HG03175 (cell line): Measurements from ENCODE around the gene CTIF.

ENCODE experiments used
- ATAC-seq: cut with Tn5 transposase; IDR thresholded peaks from one replicate; pipeline ENCODE4 v1.9.1; 2021; ENCODE audit warnings: mild to moderate bottlenecking, moderate library complexity; ENCODE audit not compliant: unreplicated experiment

CTIF gene

DNA sequence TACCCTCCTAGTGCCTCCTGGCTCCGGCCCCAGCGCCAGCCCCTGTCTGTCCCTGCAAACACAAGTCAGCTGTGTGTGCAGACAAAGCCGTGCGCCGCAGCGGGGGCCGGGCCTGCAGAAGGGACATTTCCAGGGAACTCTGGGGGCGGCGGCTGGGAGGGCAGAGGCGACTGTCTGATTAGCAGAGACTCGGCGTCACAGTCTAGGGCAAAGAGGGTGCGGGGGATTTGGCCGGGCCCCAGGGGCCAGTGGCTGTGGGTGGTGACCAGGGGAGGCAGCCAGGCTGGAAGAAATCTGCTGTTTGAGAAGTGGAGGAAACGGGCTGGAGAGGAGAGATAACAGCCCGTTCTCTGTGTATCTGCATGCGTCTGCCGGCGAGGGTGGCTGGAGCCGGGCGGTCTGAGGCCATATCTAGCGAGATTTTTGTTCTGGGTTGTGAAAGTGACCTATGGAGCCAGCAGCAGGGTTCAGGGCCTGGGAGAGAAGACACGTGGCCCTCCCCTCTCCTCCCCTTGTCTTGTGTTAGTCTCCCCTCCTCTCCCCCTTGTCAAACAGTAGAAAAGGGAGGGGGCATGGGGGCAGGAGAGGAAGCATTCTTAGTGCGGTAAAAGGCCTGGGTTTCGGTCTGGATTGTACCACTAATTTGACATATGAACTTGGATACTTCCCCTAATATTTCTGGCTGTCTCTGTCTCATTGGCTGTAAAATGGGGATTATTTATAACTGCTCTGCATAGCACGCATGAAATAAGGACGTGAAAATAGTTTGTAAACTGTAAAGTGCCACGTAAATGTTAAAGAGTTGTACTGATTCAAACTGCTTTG is 242.5 kb downstream of the CTIF start:
- ATAC-seq, result no peak

DNA sequence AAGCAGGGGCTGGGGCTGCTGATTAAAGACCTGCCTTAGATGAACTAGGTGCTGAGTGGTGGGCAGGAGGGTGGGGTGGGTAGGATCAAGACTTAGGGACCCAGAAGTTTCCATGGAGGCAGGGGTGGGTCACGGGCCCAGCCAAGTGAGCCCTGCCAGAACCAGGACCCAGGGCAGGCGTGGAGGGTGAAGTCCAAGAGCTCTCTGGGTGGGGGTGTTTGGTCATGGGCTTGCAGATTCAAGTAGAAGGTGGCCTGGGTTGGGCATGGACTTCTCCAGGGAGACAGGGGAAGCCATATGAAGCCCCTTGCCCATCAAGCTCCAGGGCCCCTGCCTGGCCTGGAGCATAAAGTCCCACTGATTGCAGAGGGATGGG is 243.1 kb downstream of the CTIF start:
- ATAC-seq, result no peak

DNA sequence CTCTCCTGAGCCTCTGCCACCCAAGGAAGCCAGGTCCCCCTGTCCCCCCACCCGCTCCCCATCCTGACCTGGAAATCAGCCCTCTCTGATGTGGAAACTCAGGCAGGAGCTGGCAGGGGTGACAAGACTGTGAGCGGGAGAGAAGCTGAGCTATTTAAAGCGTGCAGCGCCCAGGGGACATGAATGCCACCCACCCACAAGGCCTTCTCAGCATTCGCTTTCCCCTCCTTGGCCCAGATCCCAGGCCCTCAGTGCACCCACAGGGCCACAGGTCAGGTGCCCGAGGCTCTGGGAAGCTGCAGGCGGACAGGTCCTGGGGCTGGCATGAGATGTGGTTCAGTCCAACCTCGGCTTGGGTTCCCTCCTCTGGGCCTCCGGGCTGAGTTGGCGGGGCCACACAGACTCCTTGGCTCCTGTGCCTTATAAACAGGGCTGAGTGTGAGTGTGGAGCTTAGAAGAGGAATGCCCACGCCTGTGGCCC is 243.6 kb downstream of the CTIF start:
- no peak for ATAC-seq

DNA sequence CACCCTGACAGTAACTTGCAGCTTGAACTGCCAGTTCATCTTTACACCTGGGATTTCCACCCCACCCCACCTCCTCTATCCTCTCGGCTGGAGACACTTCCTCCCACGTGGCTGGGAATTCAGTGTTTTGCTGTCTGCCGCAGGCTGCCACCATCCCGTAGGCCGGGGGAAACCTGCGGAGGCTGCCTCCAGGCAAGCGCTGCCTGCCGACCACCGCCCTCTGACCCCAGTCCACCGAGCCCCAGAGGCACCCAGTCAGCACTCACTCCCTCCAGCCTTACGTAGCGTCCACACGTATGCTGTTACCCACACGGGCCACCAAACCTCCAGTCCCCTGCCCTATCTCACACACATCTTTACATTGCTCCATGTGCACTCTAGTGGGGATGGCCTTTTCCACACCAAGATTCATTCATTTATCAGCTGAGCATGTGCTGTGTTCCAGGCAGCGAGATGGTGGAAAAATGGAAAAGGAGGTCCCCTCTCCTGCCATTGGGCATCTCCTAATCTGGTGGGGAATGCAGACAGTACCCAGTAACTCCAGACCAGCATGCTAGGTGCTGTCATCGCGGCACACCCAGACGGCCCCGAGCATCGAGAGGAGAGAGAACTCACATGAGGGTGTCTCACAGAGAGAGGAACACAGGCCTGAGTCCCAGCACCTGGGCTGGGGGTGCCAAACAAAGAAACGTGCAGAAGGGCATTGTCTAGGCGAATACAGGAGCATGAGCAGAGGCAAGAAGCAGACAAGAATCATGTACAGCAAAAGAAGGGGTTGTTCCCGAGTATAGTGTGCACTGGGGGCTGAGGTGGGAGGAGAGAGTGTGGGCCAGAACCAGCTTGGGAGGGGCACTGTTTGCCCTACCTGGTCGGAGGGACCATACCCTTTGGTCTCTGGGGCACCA is 245.0 kb downstream of the CTIF start:
- no peak for ATAC-seq

DNA sequence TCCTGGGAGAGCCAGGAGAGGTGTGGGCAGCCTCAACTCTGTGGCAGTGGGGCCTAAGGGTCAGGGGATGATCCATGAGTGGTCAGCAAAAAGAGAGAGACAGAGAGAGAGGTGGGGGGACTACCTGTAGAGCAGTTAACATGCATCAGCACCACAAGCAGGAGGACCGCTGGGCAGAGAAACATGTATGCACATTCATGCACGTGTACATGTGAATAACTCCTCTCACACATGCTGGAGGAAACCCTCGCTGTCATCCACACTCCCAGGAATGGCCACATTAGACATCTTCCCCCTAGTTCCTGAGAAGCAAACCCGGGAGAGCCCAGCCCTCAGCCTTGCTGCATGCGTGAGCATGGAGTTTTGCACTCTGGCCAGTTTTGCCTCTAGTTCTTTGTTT is 245.8 kb downstream of the CTIF start:
- ATAC-seq, result no peak

DNA sequence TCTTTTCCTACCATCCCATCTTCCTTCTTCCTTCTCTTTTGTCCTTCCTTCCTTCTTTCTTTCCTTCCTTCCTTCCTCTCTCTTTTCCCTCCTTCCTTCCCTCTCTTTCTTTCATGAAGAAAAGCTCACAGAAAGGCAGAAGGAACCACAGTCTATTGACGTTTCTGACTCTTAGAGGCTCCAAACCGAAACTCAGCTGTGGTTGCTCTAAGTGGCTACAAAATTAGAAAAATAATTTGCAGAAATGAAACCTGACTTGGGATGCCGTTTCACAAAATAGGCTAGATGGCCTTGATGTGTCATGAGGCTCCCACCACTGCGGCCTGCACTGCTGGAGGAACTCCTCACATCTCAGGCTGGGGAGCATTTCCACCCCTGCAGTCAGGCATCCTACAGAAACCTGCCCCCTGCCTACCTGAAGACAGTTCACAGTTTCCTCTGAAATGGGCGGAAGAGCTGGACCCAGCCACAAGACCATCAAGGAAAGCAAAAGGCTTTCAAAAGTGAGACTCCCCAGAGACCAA is 246.3 kb downstream of the CTIF start:
- ATAC-seq, result peak; percentile 90

DNA sequence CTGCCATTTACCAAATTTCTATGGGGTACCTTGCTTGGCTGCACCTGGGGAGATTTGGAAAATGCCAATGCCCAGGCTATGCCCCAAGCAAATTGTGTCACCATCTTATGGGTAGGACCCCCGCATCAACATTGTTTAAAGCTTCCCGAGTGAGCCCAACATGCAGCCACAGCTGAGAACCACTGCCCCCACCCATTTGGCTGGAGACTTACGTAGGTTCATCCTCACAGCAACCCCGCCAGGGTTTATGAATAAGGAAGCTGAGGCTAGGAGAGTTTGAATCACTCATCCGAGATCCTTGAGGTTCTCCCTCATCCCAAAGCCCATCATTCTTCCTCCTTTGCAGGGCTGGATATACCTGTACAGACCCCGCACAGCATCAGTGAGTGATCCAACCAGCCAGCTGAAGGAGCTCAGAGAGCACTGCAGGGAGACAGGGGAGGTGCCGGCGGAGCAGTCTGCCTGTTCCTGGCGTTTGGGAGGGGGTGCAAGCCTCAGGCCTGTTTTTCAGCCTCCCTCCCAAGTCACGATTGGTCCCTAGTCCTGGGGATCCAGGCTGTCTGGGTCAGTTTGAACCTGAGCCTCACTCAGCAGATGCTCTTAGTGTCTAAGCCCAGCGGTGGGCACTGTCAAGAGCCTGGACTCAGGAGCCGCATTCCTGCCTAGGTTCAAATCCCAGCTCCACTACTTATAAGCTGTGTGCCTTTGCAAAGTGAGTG is 247.1 kb downstream of the CTIF start:
- ATAC-seq, result no peak

DNA sequence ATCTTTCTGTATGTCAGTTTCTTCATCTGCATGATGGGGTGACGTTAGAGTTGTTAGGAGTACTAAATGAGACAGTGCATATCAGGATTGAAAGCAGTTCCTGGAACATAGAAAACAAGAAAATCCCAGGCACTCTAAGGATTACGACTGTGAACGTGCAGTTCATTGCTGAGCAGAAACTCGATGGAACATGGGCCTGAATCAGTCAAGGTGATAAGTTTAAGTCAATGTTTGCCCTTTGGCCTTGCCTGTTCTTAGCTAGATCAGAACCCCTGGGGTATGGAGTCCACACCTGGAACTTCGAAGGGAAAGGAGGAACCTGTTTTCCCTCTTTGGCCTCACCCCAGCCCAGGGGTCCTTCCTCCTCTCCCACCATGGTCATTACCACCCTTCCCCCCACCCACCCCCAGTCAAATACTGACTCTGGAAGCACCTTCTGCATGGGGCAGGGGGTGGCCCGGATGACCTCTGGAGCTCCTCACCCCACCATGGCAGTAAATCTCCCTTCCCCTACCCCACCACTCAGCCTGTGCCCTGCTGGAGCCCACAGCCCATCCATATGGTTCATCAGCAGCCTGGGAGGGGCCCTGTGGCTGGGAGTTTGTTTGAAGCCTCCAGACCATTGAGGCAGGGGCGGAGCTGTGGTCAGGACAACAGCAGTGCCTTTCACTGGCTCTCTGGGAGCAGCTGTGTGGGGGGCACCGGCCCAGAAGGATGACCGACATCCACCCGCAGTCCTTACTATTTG is 247.8 kb downstream of the CTIF start:
- no peak for ATAC-seq

DNA sequence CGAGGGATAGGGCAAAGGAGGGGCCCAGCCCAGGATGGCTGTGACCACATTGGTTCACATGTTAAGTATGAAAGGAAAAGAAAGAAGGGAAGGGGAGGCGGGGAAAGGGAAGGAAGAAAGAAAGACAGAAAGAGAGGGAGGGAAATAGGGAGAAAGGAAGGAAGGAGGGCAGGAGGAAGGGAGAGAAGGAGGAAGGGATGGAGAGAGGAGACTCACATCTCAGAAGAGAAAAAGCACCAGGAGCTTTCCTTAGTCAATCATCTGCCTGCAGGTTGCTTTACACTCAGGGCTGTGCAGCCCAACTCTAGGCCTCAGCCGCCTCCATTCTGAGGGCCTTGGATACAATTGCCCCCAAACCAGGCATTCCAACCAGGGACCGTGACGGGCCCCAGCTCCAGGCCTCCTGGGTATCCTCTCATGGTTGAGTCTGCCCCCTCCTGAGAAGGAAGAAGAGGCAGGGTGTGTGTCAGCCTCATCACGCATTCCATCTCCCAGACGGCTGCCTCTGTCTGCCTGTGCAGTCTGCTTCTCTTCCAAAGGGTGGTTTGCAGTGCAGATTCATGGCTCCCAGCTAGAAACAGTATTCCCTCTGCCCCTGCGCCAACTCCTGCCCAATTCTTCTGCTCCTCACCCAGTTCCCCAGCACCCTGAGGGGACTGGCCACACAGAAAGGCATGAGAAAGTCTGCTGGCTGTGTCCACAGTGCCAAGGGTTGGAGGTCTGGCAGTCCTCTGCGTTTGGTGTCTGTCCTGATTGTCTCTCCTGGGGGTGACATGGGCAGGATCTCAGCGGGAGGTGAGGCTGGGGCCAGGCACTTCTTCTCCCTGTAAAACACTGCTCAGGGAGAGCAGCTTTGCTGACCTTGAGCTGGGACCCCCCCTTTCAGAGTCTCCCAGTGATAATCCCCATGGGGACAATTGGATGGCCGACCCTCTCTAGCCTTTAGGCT is 248.6 kb downstream of the CTIF start:
- no peak for ATAC-seq

DNA sequence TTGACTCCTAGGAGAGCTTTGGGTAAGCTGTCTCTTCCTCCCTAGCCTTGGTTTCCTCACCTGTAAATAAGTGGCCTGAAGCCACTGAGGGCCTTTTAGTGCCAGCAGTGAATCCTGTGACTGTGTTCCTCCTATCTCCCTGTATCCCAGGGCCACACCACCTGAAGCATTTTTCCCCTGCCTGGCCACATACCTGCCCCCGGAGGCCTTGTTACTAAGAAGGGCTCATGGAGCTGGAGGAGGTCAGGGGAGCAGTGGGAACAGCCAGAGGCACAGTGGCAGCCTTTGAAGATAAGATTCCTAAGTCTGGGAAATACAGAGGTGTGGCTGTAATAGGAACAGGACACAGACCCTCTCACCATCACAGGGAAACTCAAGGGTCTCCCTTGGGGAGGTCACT is 249.5 kb downstream of the CTIF start:
- no peak for ATAC-seq

DNA sequence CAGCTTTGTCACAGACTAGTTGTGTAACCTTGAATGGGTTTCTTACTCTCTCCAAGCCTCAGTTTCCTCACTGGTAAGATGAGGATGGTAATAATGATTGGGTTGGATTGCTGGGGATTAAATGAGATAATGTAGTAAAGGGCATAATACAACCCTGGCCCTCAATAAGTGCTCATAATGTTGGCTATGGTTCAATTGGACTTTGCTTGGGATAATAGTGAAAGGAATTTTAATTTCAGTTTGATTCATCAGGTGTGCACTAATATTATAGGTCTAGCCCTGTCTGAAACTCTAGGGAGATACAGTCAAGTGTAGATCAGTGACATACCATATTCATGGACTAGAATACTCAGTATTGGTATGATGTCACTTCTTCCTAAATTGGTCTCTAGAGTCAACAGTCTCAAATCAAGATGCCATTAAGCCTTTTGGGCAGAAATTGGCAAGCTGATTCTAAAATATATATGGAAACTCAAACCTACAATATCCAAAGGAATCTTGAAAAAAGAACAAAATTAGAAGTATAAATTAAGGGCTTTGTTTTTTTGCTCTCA is 250.5 kb downstream of the CTIF start:
- ATAC-seq, result no peak

DNA sequence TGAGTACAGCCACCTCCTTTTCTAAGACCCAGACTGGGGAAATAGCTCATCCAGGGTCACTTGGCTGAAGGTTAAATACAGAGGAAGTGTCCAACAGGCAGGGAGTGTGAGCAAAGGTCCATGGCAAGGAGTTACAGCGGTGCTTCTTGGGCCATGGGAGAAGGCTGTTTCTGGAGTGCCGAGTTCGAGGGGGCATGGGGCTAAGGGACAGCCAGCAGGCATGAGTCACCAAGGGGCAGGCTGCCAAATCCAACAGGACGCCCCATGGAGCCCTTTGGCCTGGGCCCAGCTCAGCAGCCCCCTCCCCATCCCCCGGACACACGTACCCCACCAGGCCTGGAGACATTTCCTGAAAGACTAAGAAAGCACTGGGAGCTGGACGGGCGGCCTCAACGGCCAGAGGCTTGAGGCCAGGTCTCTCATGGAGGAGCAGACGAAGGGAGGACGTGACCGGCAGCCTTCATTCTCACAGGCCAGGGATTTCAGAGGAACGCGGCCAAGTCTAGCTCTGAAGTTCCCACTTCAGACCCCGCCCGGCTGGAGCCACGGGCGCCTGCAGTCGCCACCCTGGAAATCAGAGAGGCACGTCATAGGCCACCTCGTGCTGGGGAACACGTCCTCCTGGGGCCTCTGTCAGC is 251.5 kb downstream of the CTIF start:
- no peak for ATAC-seq

DNA sequence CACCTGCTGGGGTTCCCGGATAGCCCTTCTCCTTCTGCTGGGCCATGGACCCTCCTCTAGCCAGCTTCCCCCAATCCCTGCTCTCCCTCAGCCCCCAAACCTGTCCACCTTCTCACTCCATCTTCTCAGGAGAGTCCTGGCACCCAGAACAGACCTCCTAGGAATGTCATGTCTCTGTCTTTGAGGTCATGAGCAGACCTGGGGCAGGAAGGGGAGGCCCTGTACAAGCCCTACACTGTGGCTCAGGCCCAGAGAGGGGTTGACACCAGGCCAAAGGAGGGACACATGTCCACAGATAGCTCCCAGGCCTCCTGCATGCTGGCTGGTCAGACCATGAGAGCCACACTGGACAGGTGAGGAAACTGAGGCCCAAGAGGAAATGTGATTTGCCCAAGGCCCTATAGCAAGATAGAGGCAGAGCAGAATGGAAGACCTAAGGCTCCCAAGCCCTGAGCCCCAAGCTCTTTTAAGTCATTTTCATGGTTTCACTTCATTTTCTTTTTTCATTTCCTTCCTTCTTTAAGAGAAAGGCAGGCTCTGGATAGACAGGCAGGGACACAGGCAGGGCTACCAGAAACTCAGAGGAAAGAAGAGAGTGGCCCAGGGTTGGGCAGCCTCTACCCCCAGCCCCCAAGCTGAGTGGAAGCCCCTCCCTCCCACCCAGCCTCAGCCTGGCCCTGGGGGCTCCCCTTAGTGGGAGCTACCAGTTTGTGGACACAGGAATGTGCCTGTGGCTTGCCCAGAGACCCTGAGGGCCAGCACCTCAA is 252.2 kb downstream of the CTIF start:
- no peak for ATAC-seq

DNA sequence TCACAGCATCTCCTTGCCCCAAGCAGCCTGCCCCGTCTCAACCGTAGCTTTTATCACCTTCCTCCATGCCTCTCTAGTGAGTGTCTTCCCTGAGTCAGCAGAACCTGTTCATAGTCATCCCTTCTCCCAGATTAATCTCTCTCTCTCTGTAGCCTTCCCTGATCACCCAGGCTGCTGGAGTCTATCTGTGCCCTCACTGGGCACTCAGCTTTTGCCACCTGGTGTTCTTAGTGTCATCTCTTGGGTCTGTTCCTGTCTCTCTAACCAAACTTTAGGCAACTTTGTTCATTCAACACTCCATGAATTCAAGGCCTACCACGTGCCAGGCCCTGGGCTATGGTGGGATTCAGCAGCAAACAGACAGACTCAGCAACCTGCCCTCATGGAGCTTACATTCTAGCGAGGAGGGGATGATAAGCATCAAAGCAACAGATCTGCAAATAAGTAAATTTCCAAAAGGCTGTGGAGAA is 252.8 kb downstream of the CTIF start:
- no peak for ATAC-seq

DNA sequence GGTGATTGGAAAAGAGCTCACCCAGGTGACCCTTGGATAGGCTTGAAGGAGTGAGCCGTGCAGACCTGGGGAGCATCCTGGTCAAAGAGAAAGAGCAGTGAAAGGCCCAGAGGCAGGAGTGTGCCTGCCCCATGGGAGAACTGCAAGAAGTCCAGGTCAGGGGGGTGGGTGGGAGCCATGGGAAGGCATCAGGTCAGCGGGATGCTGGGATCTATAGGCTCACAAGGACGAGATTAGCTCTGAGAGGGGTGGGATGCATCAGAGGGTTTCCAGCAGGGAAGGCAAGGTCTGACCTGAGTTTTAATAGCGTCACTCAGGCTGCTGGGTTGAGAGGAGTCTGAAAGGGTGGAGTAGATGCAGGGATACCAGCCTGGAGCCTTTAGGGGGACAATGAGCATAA is 253.3 kb downstream of the CTIF start:
- ATAC-seq, result no peak

DNA sequence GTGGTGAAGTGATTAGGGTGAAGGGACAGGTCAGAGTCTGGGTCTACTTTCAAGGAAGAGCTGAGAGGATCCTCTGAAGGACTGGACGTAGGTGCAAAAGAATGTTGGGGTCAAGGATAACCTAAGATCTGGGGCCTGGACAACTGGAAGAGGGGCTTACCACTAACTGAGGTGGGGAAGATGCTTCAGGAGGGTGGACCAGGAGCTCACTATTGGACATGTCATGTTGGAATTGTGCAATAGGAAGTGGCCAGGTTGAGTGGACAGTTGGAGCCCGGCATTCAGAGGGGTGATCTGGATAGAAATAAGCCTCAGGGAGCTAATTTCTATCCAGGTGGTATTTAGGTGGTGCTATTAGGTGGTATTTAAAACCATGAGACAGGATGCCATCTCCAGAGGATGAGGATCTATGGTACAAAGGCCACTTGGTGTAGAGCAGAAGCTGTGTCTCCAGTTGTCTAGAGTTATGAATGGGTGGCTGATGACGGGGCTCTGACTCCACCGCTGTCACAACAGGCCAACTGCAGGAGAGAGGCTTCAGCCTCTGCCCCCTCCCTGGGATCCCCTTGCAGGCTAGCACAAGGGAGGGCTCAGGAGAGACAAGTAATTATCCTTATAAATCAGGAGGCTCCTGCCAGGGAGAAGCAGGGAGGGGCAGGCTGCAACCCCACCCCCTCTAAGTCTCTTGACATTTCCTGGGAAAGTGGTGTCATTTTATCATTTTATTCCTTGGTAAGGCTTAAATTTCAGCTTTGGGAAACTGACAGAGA is 254.0 kb downstream of the CTIF start:
- no peak for ATAC-seq
